Keratinocyte (primary cell): Measurements from ENCODE around the gene HNRNPM. TPM values are rescaled to one million over a fixed set of nuclear protein-coding genes. Genes with fewer than 3 reads are reported as not detected.

Experiments
- DNase-seq: peaks from one replicate; pipeline ENCODE4 v3.0.0-alpha.2; 2011; ENCODE audit warnings: low read depth, missing footprints, low spot score
- FAIRE-seq: peaks from 2 replicates; lab custom pipeline; 2011; peaks lifted over from hg19 to GRCh38; lab: Jason Lieb, UNC
- H2AFZ ChIP-seq: 2 replicates; pipeline ENCODE4 v1.6.0; 2012; ENCODE audit warnings: low read length, control low read depth, inconsistent platforms; ENCODE audit not compliant: control insufficient read depth
- H3K27ac ChIP-seq: 2 replicates; pipeline ENCODE4 v1.5.1; 2011; ENCODE audit warnings: low read length; ENCODE audit not compliant: control insufficient read depth, insufficient read depth
- H3K27me3 ChIP-seq: 3 replicates; pipeline ENCODE4 v1.6.0; 2011; ENCODE audit warnings: low read length; ENCODE audit not compliant: control insufficient read depth, insufficient read depth; ENCODE audit errors: extremely low read depth
- H3K36me3 ChIP-seq, 2 experiments: 2 replicates in 1 of 2; 3 replicates in 1 of 2; pipeline ENCODE4 v1.5.1; 2011; ENCODE audit warnings: low read length in 2 of 2, mild to moderate bottlenecking in 1 of 2; ENCODE audit not compliant: control insufficient read depth in 2 of 2, insufficient read depth in 2 of 2; ENCODE audit errors: extremely low read depth in 1 of 2
- H3K4me1 ChIP-seq: 3 replicates; pipeline ENCODE4 v1.5.1; 2011; ENCODE audit warnings: low read length; ENCODE audit not compliant: control insufficient read depth, insufficient read depth; ENCODE audit errors: extremely low read depth
- H3K4me2 ChIP-seq: 3 replicates; pipeline ENCODE4 v1.6.0; 2011; ENCODE audit warnings: low read depth, low read length; ENCODE audit not compliant: control insufficient read depth, insufficient read depth; ENCODE audit errors: extremely low read depth
- H3K4me3 ChIP-seq, 3 experiments: fragments of 200-600 bp in 1 of 3; sonication (generic) in 1 of 3; 2 replicates in 2 of 3; 3 replicates in 1 of 3; pipeline ENCODE4 v1.5.1; 2011 to 2016; ENCODE audit warnings: low read length in 3 of 3, mild to moderate bottlenecking in 3 of 3, control low read depth in 2 of 3, inconsistent platforms in 1 of 3, low read depth in 1 of 3, mixed read lengths in 1 of 3, mixed run types in 1 of 3, moderate library complexity in 1 of 3; ENCODE audit not compliant: control insufficient read depth in 2 of 3, insufficient read depth in 2 of 3; ENCODE audit errors: extremely low read depth in 1 of 3
- H3K79me2 ChIP-seq: 2 replicates; pipeline ENCODE4 v1.6.0; 2012; ENCODE audit warnings: low read length; ENCODE audit not compliant: control insufficient read depth, insufficient read depth
- H3K9ac ChIP-seq: 3 replicates; pipeline ENCODE4 v1.6.0; 2011; ENCODE audit warnings: low read length; ENCODE audit not compliant: control insufficient read depth, insufficient read depth; ENCODE audit errors: extremely low read depth
- H3K9me1 ChIP-seq: 3 replicates; pipeline ENCODE4 v1.6.0; 2011; ENCODE audit warnings: low read length; ENCODE audit not compliant: control insufficient read depth, insufficient read depth; ENCODE audit errors: extremely low read depth
- H3K9me3 ChIP-seq: 2 replicates; pipeline ENCODE4 v1.5.1; 2012; ENCODE audit warnings: low read depth, low read length; ENCODE audit not compliant: control insufficient read depth
- H4K20me1 ChIP-seq: 3 replicates; pipeline ENCODE4 v1.6.0; 2011; ENCODE audit warnings: low read length; ENCODE audit not compliant: control insufficient read depth, insufficient read depth; ENCODE audit errors: extremely low read depth
- CTCF ChIP-seq, 3 experiments: IDR thresholded peaks in 1 of 3; conservative IDR thresholded peaks in 1 of 3; optimal IDR thresholded peaks in 1 of 3; 2 replicates in 2 of 3; 3 replicates in 1 of 3; pipeline versions ENCODE3 to v1.5.1; 2011; ENCODE audit warnings: low read length in 3 of 3, mild to moderate bottlenecking in 3 of 3, moderate library complexity in 2 of 3, control low read depth in 1 of 3, inconsistent platforms in 1 of 3; ENCODE audit not compliant: insufficient read depth in 2 of 3; ENCODE audit errors: extremely low read depth in 1 of 3
- EZH2 ChIP-seq: IDR thresholded peaks from one replicate; pipeline ENCODE4 v1.6.1; 2012; ENCODE audit warnings: inconsistent platforms, mild to moderate bottlenecking, low read length, moderate library complexity
- dilution Hi-C: fragments of 300-500 bp; cut with MboI; formaldehyde crosslinking; loops from one replicate; pipeline ENCODE4 v1.7.0; 2020; ENCODE audit warnings: low sequenced_read_pairs; ENCODE audit not compliant: extremely low pct_ligation_motif_present
- polyA plus RNA-seq, 5 experiments: library from polyadenylated mRNA; depleted of rRNA in 3 of 5; stranded (reverse) in 3 of 5; stranded (forward) in 1 of 5; unstranded in 1 of 5; fragments of >200 nt; gene quantifications; 1 replicate in 1 of 5; 2 replicates in 3 of 5; 3 replicates in 1 of 5; pipeline versions ENCODE4 v1.2.1 to v1.2.3, GENCODE V29; 2011 to 2012; ENCODE audit warnings: missing spikeins in 2 of 5, low read depth in 1 of 5, low replicate concordance in 1 of 5

The HNRNPM gene
- polyA plus RNA-seq, 1 donor (not counting 4 experiments of a cell fraction or from before 2014, with no cell fraction given): 126 TPM

- no peak overlapping the region for H3K9ac ChIP-seq
- no peak overlapping the region for H3K4me3 ChIP-seq
- no peak for FAIRE-seq
These were observed 73.8 kb downstream of the HNRNPM start for GRCh38 chr19:8518536-8518935.

GRCh38 chr19:8519388-8519787, 74.6 kb downstream of the HNRNPM start:
- Histone ChIP-seq H3K36me3 (no peaks in the 10 kb centered on the region), H3K4me3 (no peak overlapping the region), H3K4me1 (no peaks in the 10 kb centered on the region), H3K9me1 (no peaks in the 10 kb centered on the region), H3K27ac (no peak overlapping the region), H3K79me2 (no peaks in the 10 kb centered on the region), H3K27me3 (no peaks in the 10 kb centered on the region), H3K4me2 (no peak overlapping the region), H3K9ac (no peak overlapping the region), H2AFZ (no peak overlapping the region), H4K20me1 (no peaks in the 10 kb centered on the region), H3K9me3 (no peaks in the 10 kb centered on the region)
- DNase-seq (no peak), FAIRE-seq (no peak)
- TF ChIP-seq CTCF (optimal IDR thresholded peaks at IDR 0.05 in 1 of 3, IDR thresholded peaks at IDR 0.05 in 1 of 3, conservative IDR thresholded peaks at IDR 0.05 in 1 of 3; ENCODE audit: extremely low read depth in 1 of 3, insufficient read depth in 2 of 3, low read length in 3 of 3) (no peak), EZH2 (no peak)
- dilution Hi-C loops: no loop called here

More at GRCh38 chr19:8518536-8518935, 73.8 kb downstream of the HNRNPM start:
- H3K9me1 ChIP-seq: no peaks in the 10 kb centered on the region
- H3K79me2 ChIP-seq: no peaks in the 10 kb centered on the region
- no peaks in the 10 kb centered on the region for H3K27me3 ChIP-seq
- dilution Hi-C loops: no loop called here
- H4K20me1 ChIP-seq: no peaks in the 10 kb centered on the region
- no peak overlapping the region for H2AFZ ChIP-seq
- no peaks in the 10 kb centered on the region for H3K9me3 ChIP-seq
- H3K27ac ChIP-seq: no peak overlapping the region
- no peak overlapping the region for H3K4me2 ChIP-seq
- no peak for DNase-seq
- TF ChIP-seq CTCF (optimal IDR thresholded peaks at IDR 0.05 in 1 of 3, IDR thresholded peaks at IDR 0.05 in 1 of 3, conservative IDR thresholded peaks at IDR 0.05 in 1 of 3; ENCODE audit: extremely low read depth in 1 of 3, insufficient read depth in 2 of 3, low read length in 3 of 3) (no peak), EZH2 (no peak)
- no peaks in the 10 kb centered on the region for H3K36me3 ChIP-seq
- H3K4me1 ChIP-seq: peaks cover under 1% of the 10 kb centered on the region
